Neutrophil (primary cell): Measurements from ENCODE around the gene ANXA6.

Source experiments
- H3K27ac ChIP-seq: fragments of 200-600 bp; sonication (generic); 2 replicates; pipeline ENCODE4 v1.5.1; 2016; ENCODE audit warnings: mild to moderate bottlenecking, moderate library complexity
- H3K27me3 ChIP-seq: fragments of 200-600 bp; sonication (generic); 2 replicates; pipeline ENCODE4 v1.6.0; 2016; ENCODE audit warnings: mild to moderate bottlenecking
- H3K36me3 ChIP-seq: fragments of 200-600 bp; sonication (generic); 2 replicates; pipeline ENCODE4 v1.5.1; 2017
- H3K4me1 ChIP-seq, 2 experiments: fragments of 200-600 bp in 1 of 2; sonication (generic) in 1 of 2; 1 replicate in 1 of 2; 2 replicates in 1 of 2; pipeline versions ENCODE4 v1.5.1 to v1.6.1; 2013 to 2016; ENCODE audit warnings: low read depth in 1 of 2, low read length in 1 of 2, mild to moderate bottlenecking in 1 of 2, moderate library complexity in 1 of 2; ENCODE audit not compliant: control insufficient read depth in 1 of 2, insufficient read depth in 1 of 2
- H3K4me3 ChIP-seq, 2 experiments: fragments of 200-600 bp in 1 of 2; sonication (generic) in 1 of 2; 1 replicate in 1 of 2; 2 replicates in 1 of 2; pipeline ENCODE4 v1.5.1; 2013 to 2016; ENCODE audit warnings: low read depth in 1 of 2, low read length in 1 of 2, mild to moderate bottlenecking in 1 of 2, moderate library complexity in 1 of 2
- H3K9me3 ChIP-seq: fragments of 200-600 bp; sonication (generic); 2 replicates; pipeline ENCODE4 v1.5.1; 2016
- TF ChIP-seq, protein P1 (sequence below): fragments of 200-600 bp; sonication (generic); IDR thresholded peaks from 2 replicates; pipeline ENCODE4 v1.5.1; 2016; ENCODE audit warnings: antibody characterized with exemption

The ANXA6 gene

DNA sequence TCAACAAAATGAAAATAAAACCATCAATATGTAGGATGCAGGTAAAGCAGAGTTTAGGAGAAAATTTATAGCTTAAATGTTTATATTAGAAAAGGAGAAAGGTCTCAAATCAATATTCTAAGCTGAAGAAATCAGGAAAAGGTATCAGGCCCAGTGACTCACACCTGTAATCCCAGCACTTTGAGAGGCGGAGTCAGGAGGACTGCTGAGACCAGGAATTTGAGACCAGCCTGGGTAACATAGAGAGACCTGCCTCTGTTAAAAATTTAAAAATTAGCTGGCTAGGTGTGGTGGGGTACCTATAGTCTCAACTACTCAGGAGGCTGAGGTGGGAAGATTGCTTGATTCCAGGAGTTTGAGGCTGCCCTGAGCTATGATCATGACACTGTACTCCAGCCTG is 34.1 kb upstream of the ANXA6 start:
- no peak overlapping the region for H3K27ac ChIP-seq
- TF ChIP-seq, protein P1, sequence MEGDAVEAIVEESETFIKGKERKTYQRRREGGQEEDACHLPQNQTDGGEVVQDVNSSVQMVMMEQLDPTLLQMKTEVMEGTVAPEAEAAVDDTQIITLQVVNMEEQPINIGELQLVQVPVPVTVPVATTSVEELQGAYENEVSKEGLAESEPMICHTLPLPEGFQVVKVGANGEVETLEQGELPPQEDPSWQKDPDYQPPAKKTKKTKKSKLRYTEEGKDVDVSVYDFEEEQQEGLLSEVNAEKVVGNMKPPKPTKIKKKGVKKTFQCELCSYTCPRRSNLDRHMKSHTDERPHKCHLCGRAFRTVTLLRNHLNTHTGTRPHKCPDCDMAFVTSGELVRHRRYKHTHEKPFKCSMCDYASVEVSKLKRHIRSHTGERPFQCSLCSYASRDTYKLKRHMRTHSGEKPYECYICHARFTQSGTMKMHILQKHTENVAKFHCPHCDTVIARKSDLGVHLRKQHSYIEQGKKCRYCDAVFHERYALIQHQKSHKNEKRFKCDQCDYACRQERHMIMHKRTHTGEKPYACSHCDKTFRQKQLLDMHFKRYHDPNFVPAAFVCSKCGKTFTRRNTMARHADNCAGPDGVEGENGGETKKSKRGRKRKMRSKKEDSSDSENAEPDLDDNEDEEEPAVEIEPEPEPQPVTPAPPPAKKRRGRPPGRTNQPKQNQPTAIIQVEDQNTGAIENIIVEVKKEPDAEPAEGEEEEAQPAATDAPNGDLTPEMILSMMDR: no peak
- no peaks in the 10 kb centered on the region for H3K9me3 ChIP-seq
- no peaks in the 10 kb centered on the region for H3K27me3 ChIP-seq
- peaks cover 11 to 16% of the 10 kb centered on the region in 2 experiments for H3K4me1 ChIP-seq
- H3K36me3 ChIP-seq: peaks cover 28% of the 10 kb centered on the region
- no peak overlapping the region for H3K4me3 ChIP-seq

- H3K4me1 ChIP-seq: no peaks in the 10 kb centered on the region
- TF ChIP-seq, protein P1: no peak
- H3K36me3 ChIP-seq: peaks cover 38% of the 10 kb centered on the region
- no peak overlapping the region for H3K27ac ChIP-seq
- H3K4me3 ChIP-seq: no peak overlapping the region
- H3K27me3 ChIP-seq: no peaks in the 10 kb centered on the region
- H3K9me3 ChIP-seq: no peaks in the 10 kb centered on the region
Measured at GRCh38 chr5:151189151-151189550, 31.6 kb upstream of the ANXA6 start.

DNA sequence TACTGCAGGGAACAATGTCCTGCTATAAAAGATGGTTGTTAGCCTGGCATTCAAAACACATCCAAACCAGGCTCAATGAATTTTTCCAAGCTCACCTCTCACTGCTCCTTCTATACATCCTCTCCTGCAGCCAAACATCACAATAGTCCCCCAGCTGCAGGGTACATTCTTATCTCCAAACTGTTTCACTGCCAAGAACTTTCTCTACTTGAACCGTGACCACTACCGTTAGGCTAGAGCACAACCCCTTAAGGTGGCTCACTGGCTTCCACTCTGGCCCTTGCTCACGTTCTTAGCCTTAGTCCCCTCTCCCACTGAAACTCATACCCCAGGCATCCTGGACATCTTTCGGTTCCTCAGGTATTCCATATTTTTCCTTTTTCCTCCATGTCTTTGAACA is 29.0 kb upstream of the ANXA6 start:
- no peaks in the 10 kb centered on the region for H3K9me3 ChIP-seq
- no peak overlapping the region for H3K27ac ChIP-seq
- no peak overlapping the region for H3K4me3 ChIP-seq
- no peaks in the 10 kb centered on the region for H3K27me3 ChIP-seq
- TF ChIP-seq, protein P1: no peak
- no peaks in the 10 kb centered on the region for H3K4me1 ChIP-seq
- H3K36me3 ChIP-seq: peaks cover 58% of the 10 kb centered on the region

DNA sequence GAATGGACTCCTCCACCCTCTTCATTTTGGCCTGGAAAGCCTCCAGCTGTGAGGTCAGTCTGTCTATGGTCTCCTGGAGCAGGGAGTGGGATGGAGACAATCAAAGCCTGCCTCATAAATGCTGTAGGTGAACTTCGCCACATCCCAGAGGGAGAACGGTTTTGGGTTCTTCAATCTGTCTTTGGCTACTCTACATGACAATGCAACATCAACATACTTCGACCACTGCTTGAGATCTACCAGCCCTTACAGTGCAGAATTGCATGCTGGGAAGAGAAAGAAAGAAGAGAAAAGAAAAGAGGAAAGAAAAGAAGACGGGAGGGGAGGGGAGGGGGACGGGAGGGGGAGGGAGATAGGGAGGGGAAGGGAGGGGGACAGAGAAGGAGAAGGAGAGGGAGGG is 28.5 kb upstream of the ANXA6 start:
- Histone ChIP-seq H3K4me3 (no peak overlapping the region), H3K27ac (no peak overlapping the region), H3K27me3 (no peaks in the 10 kb centered on the region), H3K4me1 (no peaks in the 10 kb centered on the region), H3K36me3 (peaks cover 62% of the 10 kb centered on the region), H3K9me3 (no peaks in the 10 kb centered on the region)
- TF ChIP-seq, protein P1: no peak

- Histone ChIP-seq H3K27me3 (no peaks in the 10 kb centered on the region), H3K36me3 (peaks cover 69% of the 10 kb centered on the region), H3K4me3 (no peak overlapping the region), H3K4me1 (no peaks in the 10 kb centered on the region), H3K9me3 (no peaks in the 10 kb centered on the region), H3K27ac (no peak overlapping the region)
- TF ChIP-seq, protein P1: no peak
Measured at GRCh38 chr5:151184316-151185042, 26.9 kb upstream of the ANXA6 start.
